HG03565 (cell line): ENCODE results near the gene SLC37A3.
"Not testable (repeated sequence)": the region's sequence is repeated elsewhere in the genome, so short reads cannot be mapped to it uniquely, and the experiment has no call there.

Experiments used
- ATAC-seq: cut with Tn5 transposase; IDR thresholded peaks from one replicate; pipeline ENCODE4 v1.9.1; 2021; ENCODE audit warnings: mild to moderate bottlenecking, moderate library complexity; ENCODE audit not compliant: unreplicated experiment

The SLC37A3 gene, protein sequence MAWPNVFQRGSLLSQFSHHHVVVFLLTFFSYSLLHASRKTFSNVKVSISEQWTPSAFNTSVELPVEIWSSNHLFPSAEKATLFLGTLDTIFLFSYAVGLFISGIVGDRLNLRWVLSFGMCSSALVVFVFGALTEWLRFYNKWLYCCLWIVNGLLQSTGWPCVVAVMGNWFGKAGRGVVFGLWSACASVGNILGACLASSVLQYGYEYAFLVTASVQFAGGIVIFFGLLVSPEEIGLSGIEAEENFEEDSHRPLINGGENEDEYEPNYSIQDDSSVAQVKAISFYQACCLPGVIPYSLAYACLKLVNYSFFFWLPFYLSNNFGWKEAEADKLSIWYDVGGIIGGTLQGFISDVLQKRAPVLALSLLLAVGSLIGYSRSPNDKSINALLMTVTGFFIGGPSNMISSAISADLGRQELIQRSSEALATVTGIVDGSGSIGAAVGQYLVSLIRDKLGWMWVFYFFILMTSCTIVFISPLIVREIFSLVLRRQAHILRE

DNA sequence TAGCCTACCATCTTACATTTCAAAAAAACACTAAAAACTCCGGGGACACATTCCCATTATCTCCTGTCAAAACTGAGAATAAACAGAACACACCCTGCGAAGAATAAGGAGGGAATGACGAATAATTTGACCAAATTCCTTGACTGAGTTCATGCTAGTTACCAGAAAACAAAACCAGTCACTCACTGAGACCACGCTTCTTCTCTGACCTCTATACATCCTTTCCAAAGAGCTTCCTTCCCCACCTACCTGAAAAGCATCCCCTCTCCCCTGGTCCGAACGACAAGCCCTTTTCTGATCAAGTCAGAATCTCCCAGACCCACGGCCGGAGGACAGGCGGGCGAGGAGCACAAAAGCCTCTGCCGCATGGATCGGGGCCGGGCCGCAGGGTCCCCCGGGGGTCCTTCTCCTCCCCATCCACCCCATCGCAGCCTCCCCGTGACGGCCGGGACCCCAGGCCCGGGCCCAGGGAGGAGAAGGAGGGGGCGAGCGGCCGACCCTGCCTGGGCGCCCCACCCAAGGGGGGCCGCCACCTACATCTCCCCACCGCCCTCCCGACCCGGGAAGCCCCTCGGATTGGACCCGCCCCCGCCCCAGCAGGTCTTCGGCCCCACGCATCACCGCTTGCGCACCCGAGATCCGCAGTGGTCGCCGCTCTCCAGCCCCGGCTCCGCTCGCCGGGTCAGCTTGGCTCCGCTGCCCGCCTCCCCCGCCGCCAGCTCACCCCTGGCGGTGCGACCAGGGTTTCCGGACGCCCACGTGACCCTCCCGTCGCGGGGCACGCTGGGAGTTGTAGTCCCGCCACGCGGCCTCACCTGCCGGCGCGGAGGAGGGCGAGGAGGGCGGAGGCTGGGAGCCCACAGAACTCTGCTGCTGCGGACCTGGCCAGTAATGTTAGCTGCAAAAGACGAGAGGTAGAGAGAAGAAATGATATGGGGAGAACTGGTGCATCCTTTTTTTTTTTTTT, at the start of gene SLC37A3:
SLC37A3 (minus strand) TSS at position 747 of the 967 bp plus-strand sequence. CDS start 16,004 bp downstream, outside the sequence.
- peak; percentile 93 for ATAC-seq

DNA sequence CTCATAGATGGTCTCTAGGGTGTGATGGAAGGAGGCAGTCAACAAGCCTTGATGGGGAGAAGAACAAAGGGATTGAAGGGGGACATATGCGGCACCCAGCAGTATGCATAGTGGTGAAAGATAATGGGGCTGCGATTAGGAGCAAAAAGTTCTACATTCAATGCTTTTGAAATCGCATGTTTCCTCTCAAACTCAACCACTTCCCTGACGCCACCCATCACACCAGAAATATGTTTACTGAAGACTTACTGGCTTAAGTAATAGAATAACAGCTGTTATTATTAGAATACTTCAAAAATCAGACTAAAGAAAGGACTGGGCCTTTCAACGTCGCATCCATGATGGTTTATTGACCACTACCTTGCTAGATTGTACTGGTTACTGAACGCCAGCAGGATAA, 49.5 kb upstream of the SLC37A3 start:
- no peak for ATAC-seq

DNA sequence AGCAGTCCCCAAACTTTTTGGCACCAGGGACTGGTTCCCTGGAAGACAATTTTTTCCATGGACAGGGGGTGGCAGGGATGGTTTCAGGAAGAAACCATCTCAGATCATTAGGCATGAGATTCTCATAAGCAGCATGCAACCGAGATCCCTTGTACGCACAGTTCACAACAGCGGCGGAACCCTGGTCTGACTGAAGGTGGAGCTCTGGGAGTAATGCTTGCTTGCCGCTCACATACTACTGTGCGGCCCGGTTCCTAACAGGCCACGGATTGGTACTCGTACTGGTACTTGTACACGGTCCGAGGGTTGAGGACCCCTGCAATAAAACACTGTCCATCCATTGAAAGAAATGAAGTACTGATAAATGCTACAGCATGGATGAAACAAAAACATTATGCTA, 48.1 kb upstream of the SLC37A3 start:
- no peak for ATAC-seq

DNA sequence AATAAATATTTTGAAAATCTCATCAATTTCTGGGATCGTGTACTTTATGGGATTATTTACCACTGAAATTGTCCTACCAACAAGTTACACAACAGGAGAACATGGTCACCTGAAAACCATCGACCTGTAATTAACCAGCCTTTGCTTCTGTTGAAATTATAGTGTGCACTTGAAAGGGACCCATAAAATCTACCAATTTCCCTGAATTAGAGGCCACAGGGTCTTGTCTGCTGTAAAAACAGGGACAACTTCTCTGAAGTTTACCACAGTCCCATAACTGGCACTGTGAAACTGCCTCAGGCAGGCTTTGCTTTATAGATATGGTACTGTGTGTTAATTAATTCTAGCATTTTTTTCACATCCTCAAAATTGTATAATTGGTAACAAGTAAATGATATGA, 43.2 kb upstream of the SLC37A3 start:
- ATAC-seq: no peak

DNA sequence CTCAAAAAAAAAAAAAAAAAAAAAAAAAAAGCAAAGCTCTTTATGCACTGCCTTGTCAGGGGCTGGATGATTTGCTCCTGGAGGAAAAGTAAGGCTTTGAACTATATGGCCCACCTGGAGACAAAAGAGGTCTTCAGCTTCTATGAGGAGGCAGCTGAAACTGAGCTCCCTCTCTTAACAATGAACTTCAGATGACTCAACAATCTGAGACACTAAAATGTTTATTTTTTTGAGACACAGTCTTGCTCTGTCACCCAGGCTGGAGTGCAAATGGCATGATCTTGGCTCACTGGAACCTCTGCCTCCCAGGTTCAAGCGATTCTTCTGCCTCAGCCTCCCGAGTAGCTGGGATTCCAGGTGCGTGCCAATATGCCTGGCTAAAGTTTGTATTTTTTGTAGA, 42.3 kb upstream of the SLC37A3 start:
- no peak for ATAC-seq

DNA sequence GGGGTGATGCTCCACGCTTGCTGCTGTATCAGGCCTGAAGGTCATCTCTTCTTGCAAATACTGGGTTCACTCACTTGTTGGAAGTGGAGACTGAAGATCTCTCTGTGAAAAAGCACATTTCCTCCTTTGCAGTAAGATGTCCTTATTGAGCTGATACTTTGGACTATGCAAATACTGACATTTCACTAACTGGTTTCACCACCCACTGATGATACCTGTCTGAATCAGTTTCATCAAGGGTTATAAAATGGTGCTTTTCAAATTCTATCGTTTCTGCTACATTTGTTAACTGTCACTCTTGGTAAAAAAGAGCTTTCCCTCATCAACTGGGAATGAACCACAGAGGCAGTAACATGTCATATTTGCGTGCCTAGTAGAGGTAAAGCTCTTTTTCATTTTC, 41.0 kb upstream of the SLC37A3 start:
- no peak for ATAC-seq

DNA sequence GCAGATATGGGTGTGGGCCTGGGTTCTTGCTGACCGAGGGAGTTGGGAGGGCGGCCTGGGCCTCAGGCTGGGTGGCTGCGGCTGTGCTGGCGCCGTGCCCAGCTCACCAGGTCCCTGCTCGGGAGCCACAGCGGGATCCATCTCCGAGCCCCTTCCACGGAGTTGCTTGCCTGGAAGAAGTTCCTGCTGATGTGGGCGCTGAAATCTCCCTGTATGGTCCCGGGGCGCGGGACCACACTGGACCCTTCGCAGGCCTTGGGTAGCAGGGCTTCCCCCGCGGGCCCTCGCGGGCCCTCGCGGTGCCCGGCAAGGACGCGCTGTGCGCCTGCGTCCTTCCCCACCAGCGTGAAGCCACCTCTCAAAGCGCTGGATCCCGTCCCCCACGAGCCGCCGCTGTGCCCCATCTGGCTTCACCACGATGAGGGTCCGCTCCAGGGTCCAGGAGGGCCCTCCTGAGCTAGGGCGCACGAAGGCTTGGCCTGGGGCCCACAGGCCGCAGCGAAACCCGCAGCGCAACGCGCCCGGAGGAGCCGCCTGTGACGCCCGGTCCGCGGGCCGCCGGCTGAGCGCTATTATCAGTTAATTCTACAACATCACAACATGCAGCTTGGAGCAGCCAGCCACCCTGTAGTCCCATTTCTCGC, 37.0 kb upstream of the SLC37A3 start:
- no peak for ATAC-seq

DNA sequence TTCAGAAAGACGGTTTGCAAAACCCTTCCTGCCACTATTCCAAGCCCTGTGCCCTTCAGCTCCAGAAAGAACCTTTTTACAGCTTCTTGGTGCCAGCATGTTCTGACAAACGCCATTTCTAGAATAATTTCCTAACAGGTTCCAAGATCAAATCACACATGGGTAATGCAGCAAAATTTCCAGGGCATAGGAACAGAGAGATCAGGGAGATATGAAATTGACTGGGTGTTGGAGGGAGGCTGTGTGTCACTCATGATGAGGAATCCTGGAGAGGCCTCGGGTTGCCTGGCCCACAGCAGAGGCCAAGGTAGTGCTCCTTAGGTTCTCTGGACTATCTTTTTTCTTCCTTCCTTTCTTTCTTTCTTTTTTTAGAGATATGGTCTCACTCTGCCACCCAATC, 35.1 kb upstream of the SLC37A3 start:
- no peak for ATAC-seq

DNA sequence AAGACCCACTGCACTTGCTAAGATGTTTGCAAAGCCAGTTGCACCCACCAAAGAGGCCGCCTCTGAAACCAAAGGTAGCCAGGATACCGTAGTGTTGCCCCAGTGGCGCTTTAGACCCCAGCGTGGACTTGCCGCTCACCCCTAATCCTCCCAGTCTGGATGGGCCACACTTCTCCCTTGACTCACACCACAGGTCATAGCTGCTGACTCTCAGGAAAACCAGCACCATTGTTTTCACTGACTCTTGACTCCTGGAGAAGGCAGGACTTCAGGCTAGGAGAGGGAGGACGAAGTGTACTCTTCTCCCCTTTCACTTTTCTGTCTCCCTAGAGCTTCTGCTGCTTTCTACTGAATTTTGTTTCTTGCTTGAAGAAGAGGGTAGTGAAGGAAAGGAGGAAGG, 27.8 kb upstream of the SLC37A3 start:
- no peak for ATAC-seq

DNA sequence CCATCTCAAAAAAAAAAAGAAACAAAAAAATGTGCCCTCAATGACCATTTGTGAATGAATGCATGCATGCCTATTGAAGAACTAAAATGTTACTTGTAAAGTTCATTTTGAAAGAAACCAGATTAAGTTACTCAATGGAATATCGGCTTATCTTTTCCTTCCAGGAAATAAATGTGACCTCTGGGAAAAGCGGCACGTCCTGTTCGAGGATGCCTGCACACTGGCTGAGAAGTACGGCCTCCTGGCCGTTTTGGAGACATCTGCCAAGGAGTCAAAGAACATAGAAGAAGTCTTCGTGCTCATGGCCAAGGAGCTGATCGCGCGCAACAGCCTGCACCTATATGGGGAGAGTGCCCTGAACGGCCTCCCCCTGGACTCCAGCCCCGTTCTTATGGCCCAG, 27.4 kb upstream of the SLC37A3 start:
- no peak for ATAC-seq

DNA sequence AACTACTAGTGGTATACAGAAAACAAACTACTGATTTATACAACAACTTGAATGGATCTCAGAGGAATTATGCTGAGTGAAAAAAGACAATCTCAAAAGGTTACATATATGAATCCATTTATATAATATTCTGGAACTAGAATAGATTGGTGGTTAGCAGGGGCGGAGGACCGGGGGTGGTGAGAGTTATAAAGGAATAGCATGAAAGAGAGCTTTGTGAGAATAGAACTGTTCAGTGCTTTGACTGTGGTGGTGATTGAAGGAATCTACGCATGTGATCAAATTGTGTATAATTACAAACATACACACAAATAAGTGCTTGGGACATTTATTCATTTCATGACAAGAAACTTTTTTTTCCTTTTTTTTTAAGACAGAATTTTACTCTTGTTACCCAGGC, 25.2 kb upstream of the SLC37A3 start:
- ATAC-seq: no peak

DNA sequence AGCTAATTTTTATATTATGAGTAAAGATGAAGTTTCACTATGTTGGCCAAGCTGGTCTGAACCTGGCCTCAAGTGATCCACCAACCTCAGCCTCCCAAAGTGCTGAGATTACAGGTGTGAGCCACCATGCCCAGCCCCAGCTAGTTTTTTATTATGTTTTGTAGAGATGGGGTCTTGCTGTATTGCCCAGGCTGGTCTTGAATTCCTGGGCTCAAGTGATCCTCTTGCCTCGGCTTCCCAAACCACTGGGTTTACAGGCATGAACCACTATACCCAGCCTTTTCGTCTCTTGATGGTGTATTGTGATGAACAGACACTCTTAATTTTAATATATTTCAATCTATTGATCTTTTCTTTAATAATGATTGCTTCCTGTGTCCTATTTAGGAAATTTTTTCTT, 23.2 kb upstream of the SLC37A3 start:
- ATAC-seq: no peak

DNA sequence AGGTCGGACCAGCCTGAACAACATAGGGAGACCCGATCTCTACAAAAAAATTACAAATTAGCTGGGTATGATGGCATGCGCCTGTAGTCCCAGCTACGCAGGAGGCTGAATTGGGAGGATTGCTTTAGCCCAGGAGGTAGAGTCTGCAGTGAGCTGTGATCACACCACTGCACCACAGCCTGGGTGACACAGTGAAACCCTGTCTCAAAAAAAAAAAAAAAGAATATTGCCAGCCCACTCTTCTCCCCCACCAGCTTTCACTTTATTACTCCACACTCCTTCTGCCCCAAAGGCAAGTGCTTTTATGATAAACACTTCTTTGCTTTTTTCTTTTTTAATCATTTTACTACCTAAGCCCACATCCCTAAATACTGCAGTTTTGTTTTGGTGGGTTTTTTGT, 20.3 kb upstream of the SLC37A3 start:
- ATAC-seq: no peak

DNA sequence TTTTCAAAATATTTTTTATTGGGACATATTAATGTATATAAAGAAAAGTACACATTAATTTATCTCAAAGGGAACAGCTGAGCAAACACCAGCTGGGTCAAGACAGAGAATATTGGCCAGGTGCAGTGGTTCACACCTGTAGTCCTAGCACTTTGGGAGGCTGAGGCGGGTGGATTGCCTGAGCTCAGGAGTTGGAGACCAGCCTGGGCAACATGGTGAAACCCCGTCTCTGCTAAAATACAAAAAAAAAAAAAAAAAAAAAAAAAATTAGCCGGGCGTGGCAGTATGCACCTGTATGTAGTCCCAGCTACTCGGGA, 19.8 kb upstream of the SLC37A3 start:
- ATAC-seq: not testable (repeated sequence)

DNA sequence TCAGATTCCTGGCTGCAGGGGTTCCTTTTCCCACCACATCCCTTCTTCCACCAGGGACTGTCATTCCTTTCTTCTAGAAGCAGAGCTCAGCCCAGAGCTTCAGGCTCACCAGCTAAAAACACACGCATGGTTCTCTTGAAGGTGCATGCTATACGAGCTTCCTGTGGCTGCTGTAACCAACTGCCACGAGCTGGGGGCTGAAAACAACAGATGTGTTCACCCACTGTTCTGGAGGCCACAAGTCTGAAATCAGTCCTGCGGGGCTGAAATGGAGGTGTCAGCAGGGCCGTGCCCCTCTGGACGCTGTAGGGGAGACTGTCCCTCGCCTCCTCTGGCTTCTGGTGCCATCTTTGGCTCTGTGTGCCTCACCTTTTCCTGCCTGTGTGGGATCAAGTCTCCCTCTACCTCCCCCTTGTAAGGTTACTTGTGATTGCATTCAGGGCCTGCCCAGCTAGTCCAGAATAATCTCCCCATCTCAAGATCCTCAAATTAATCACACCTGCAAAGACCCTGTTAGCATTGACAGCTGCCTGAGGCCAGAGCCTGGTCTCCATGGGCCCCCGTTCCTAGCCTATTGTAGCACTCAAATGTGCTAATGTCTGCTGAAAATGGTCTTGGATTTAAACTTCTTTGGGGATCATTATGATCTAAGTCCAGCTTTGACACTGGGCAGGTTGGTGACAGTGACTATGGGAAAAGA, 19.3 kb upstream of the SLC37A3 start:
- ATAC-seq: no peak

DNA sequence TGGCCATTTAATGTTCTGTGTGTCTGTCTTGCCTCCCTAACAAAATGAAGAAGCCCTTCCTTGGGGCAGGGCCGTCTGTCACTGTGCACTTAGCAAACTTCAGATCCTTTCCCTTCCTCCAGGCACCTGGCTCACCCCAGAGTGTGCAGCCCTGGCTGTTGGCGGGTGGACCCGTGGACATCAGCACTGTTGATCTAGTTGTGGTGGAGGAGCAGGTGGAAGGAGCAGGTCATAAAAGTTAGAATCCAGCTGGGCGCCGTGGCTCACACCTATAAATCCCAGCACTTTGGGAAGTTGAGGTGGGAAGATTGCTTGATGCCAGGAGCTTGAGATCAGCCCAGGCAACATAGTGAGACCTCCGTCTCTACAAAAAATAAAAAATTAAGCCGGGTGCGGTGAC, 18.2 kb upstream of the SLC37A3 start:
- ATAC-seq: no peak

DNA sequence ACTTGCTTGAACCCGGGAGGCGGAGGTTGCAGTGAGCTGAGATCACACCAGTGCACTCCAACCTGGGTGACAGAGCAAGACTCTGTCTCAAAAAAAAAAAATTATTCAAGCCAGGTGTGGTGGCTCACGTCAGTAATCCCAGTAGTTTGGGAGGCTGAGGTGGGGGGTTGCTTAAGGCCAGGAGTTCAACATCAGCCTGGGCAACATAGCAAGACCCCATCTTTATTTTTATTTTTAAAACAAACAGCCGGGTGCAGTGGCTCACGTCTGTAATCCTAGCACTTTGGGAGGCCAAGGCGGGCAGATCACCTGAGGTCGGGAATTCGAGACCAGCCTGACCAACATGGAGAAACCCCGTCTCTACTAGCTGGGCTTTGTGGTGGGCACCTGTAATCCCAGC, 17.5 kb upstream of the SLC37A3 start:
- ATAC-seq: not testable (repeated sequence)

DNA sequence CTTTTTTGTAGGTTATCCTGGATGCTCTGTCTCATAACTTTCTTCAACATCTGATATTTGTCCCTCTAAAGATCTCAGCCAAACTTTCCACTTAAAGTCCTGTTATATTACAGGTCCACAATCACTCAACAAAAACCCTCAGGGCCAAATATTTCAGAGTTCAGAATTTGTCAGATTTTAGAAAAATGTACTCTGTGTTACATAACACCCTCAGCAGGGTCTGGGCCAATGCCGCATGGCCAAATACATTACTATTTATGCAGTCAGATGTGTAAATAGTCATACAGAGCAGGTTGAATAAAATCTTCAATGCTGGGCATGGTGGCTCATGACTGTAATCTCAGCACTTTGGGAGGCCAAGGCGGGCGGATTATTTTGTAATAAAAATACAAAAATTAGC, 17.0 kb upstream of the SLC37A3 start:
- no peak for ATAC-seq

DNA sequence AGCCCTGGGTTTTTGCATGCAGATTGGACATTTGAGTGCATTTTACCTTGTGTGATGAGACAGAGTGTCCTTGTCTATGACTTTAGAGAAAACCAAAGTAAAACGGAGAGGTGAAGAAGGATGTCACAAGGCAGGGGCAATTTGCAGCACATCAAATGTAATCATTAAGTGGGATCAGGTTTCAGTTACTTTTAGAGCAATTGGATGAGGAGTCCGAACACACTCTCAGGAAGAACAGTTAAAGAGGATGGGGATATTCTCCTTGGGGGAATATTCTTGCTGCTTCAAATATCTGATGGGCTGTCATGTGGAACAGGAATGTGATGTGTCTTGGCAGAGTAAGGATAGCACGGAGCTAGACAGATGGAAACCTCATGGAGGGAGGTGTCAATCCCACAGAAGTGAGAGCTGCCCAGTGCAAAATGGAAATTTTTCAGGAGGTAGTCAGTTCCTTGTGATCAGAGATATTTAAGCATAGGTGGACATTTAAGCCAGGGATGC, 6.3 kb upstream of the SLC37A3 start:
- ATAC-seq: no peak

DNA sequence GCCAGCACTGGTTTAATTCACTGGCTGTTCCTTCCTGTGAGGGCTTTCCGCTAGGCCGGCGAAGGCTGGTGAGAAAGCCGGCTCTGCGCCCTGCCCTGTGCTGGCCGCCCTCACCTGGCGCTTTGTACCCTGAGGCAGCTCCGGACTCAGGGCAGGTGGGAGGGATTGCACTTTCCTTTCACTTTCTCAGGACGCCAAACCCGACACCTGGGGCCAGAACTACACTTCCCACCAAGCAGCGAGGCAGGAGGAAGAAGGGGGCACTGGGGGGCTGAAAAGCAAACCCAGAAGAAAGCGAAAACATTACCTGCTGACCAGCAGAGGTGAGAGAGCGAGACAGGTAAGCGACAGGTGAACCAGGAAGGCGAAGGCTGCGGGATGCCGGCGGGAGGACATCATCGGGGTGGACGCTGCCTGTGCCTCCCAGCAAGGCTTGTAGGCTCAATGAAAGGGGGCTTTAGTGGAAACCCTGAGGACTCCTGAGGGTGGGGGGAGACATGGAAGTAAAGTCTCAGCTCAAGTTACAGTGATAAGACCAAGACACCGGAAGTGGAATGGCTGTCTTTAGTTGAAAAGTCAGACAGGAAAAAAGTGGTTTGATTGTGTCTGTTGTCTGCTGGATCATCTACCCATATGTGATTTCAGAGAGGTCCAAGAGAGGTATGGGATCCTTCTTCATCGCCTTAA, 5.7 kb upstream of the SLC37A3 start, which contains the start of gene RAB19:
RAB19 (plus strand) TSS at position 181 of the 687 bp plus-strand sequence. CDS start 3,589 bp downstream, outside the sequence.
- no peak for ATAC-seq
